CD14-positive monocyte (primary cell): ENCODE results near the gene CD6. TPM values are rescaled to one million over a fixed set of nuclear protein-coding genes. Genes with fewer than 3 reads are reported as not detected.

ENCODE experiments used
- DNase-seq, 3 donors: peaks; one replicate each; pipeline ENCODE4 v3.0.0-alpha.2; 2011 to 2022
- H2AFZ ChIP-seq: 2 replicates; pipeline ENCODE4 v1.6.0; 2012; ENCODE audit warnings: mild to moderate bottlenecking, low read depth, low read length, inconsistent platforms; ENCODE audit not compliant: insufficient read depth, poor library complexity, severe bottlenecking
- H3K27ac ChIP-seq, 2 donors: 1 replicate in 1 of 2; 2 replicates in 1 of 2; pipeline ENCODE4 v1.5.1; 2012 to 2013; ENCODE audit warnings: low read length in 2 of 2, control low read depth in 1 of 2, inconsistent platforms in 1 of 2, low read depth in 1 of 2, mild to moderate bottlenecking in 1 of 2
- H3K27me3 ChIP-seq, 2 donors: one replicate each; pipeline versions ENCODE4 v1.6.0 to v1.6.1; 2011 to 2013; ENCODE audit warnings: low read length in 2 of 2; ENCODE audit not compliant: control insufficient read depth in 2 of 2, insufficient read depth in 2 of 2
- H3K36me3 ChIP-seq, 2 donors: replicated peaks in 1 of 2; 1 replicate in 1 of 2; 2 replicates in 1 of 2; pipeline versions ENCODE4 v1.5.1 to v1.6.1; 2012 to 2013; ENCODE audit warnings: low read length in 2 of 2, control low read depth in 1 of 2, inconsistent platforms in 1 of 2, mild to moderate bottlenecking in 1 of 2; ENCODE audit not compliant: insufficient read depth in 2 of 2, control insufficient read depth in 1 of 2
- H3K4me1 ChIP-seq, 2 donors: 1 replicate in 1 of 2; 2 replicates in 1 of 2; pipeline versions ENCODE4 v1.5.1 to v1.6.1; 2012 to 2013; ENCODE audit warnings: low read length in 2 of 2, control low read depth in 1 of 2, inconsistent platforms in 1 of 2, mild to moderate bottlenecking in 1 of 2, moderate library complexity in 1 of 2; ENCODE audit not compliant: insufficient read depth in 2 of 2, control insufficient read depth in 1 of 2
- H3K4me2 ChIP-seq: replicated peaks from 2 replicates; pipeline ENCODE3; 2012; ENCODE audit warnings: low read length, moderate library complexity, mild to moderate bottlenecking; ENCODE audit not compliant: poor library complexity, severe bottlenecking; ENCODE audit errors: extremely low read depth
- H3K4me3 ChIP-seq, 3 experiments: fragments of 200-600 bp in 1 of 3; sonication (generic) in 1 of 3; replicated peaks in 1 of 3; 1 replicate in 2 of 3; 2 replicates in 1 of 3; pipeline ENCODE4 v1.5.1; 2011 to 2013; ENCODE audit warnings: low read length in 3 of 3, mild to moderate bottlenecking in 3 of 3, control low read depth in 2 of 3, low read depth in 2 of 3, inconsistent platforms in 1 of 3, moderate library complexity in 1 of 3
- H3K79me2 ChIP-seq: 2 replicates; pipeline ENCODE4 v1.6.0; 2012; ENCODE audit warnings: mild to moderate bottlenecking, control low read depth, inconsistent platforms, low read length, moderate library complexity; ENCODE audit not compliant: insufficient read depth
- H3K9ac ChIP-seq: 2 replicates; pipeline ENCODE4 v1.6.0; 2017; ENCODE audit warnings: low read length, mild to moderate bottlenecking; ENCODE audit not compliant: insufficient read depth, poor library complexity, severe bottlenecking
- H3K9me3 ChIP-seq, 2 donors: replicated peaks in 1 of 2; 1 replicate in 1 of 2; 2 replicates in 1 of 2; pipeline versions ENCODE4 v1.5.1 to v1.6.1; 2012 to 2013; ENCODE audit warnings: low read length in 2 of 2, control low read depth in 1 of 2; ENCODE audit not compliant: control insufficient read depth in 1 of 2, insufficient read depth in 1 of 2
- H4K20me1 ChIP-seq: 2 replicates; pipeline ENCODE4 v1.6.0; 2012; ENCODE audit warnings: mild to moderate bottlenecking, low read length, control low read depth, moderate library complexity; ENCODE audit not compliant: insufficient read depth
- H3K27ac Mint-ChIP-seq, 7 donors: one replicate each; pipeline ENCODE4 v1.8.0; 2020; ENCODE audit warnings: mild to moderate bottlenecking in 7 of 7, mixed read lengths in 7 of 7, moderate library complexity in 6 of 7, inconsistent platforms in 2 of 7
- H3K27me3 Mint-ChIP-seq, 3 donors: one replicate each; pipeline ENCODE4 v1.8.0; 2021 to 2022; ENCODE audit warnings: low read depth in 3 of 3, mild to moderate bottlenecking in 3 of 3, mixed read lengths in 3 of 3, moderate library complexity in 3 of 3, inconsistent platforms in 1 of 3
- H3K36me3 Mint-ChIP-seq, 2 donors: one replicate each; pipeline ENCODE4 v1.8.0; 2020; ENCODE audit warnings: mixed read lengths in 2 of 2, inconsistent platforms in 1 of 2, mild to moderate bottlenecking in 1 of 2
- H3K4me1 Mint-ChIP-seq: one replicate; pipeline ENCODE4 v1.8.0; 2020; ENCODE audit warnings: mild to moderate bottlenecking, mixed read lengths
- H3K4me3 Mint-ChIP-seq, 2 donors: one replicate each; pipeline ENCODE4 v1.8.0; 2020; ENCODE audit warnings: mild to moderate bottlenecking in 2 of 2, mixed read lengths in 2 of 2, moderate library complexity in 1 of 2
- H3K9me3 Mint-ChIP-seq, 7 donors: one replicate each; pipeline ENCODE4 v1.8.0; 2020 to 2022; ENCODE audit warnings: mixed read lengths in 7 of 7, mild to moderate bottlenecking in 6 of 7, moderate library complexity in 6 of 7, inconsistent platforms in 2 of 7
- WGBS: methylation state at CpG from one replicate; pipeline ENCODE4 v1.1.5; 2013; ENCODE audit warnings: missing lambda C conversion rate; ENCODE audit not compliant: insufficient coverage; 5-methylcytosine and 5-hydroxymethylcytosine counted together
- intact Hi-C, 2 donors: fragments of 100-400 bp; cut with micrococcal nuclease; formaldehyde crosslinking; loops; one replicate each; pipeline versions ENCODE4 v1.15.0 to v1.15.1; 2023
- polyA plus RNA-seq, 3 donors: library from polyadenylated mRNA; depleted of rRNA in 1 of 3; unstranded in 2 of 3; stranded (reverse) in 1 of 3; fragments of 300-500 nt in 2 of 3; fragments of >200 nt in 1 of 3; fragmentation: Illumina TruSeq in 2 of 3; gene quantifications; 1 replicate in 2 of 3; 2 replicates in 1 of 3; pipeline ENCODE4 v1.2.3, GENCODE V29; 2012 to 2021
- TF ChIP-seq, protein P1 (sequence below): fragments of 200-600 bp; IDR thresholded peaks from one replicate; pipeline ENCODE4 v1.8.0; 2022; ENCODE audit warnings: antibody characterized with exemption, mild to moderate bottlenecking

CD6 gene
- polyA plus RNA-seq, 3 donors, result 0.09 to 0.39 (median 0.39) TPM

DNA sequence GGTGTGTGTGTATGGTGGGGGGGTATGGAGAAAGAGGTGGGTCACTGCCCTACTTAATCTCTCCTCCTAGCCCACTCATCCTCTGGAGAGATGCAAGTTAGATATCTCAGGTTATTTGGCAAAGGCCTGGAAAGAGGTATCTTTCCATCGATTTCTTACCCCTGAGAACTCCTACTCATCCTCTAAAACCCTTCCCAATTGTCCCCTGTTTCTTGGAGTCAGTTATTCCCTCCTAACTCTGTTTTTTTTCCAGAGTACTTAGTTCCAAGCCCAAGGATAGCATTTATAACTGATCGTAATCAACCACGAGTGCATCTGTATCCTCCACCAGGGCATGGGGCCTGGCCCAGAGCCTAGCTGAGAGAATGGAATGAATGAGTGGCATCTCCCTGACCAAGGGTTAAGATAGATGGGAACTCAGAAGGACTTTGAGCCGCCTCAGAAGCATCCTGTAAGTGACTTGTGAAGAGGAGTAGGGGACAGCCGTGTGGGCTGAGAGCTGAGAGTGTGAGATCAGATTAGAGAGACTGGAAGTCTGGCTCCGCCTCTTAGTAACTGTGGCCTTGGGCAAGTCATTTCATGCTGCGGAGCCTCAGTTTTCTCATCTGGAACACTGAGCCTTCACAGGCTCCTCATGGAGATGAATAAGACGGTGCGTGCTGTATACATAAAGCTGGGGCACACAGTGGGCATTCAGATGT is 16.2 kb downstream of the CD6 start:
- H3K27ac Mint-ChIP-seq, result no peak overlapping the region
- intact Hi-C loops, result no loop called here
- no peaks in the 10 kb centered on the region for H3K9me3 ChIP-seq
- peaks cover 0 to 1% (median 0%) of the 10 kb centered on the region in 7 donors for H3K9me3 Mint-ChIP-seq
- H3K4me2 ChIP-seq, result no peak overlapping the region
- no peaks in the 10 kb centered on the region for H3K36me3 ChIP-seq
- TF ChIP-seq, protein P1, sequence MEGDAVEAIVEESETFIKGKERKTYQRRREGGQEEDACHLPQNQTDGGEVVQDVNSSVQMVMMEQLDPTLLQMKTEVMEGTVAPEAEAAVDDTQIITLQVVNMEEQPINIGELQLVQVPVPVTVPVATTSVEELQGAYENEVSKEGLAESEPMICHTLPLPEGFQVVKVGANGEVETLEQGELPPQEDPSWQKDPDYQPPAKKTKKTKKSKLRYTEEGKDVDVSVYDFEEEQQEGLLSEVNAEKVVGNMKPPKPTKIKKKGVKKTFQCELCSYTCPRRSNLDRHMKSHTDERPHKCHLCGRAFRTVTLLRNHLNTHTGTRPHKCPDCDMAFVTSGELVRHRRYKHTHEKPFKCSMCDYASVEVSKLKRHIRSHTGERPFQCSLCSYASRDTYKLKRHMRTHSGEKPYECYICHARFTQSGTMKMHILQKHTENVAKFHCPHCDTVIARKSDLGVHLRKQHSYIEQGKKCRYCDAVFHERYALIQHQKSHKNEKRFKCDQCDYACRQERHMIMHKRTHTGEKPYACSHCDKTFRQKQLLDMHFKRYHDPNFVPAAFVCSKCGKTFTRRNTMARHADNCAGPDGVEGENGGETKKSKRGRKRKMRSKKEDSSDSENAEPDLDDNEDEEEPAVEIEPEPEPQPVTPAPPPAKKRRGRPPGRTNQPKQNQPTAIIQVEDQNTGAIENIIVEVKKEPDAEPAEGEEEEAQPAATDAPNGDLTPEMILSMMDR, result no peak
- 98% methylated on average over 7 of the region's 9 CpGs for WGBS
- H3K4me3 Mint-ChIP-seq, result no peak overlapping the region
- peaks cover 7 to 13% of the 10 kb centered on the region in 2 donors for H3K4me1 ChIP-seq
- H3K27ac ChIP-seq, result no peak overlapping the region
- H3K79me2 ChIP-seq, result no peaks in the 10 kb centered on the region
- peaks cover 21% of the 10 kb centered on the region for H3K4me1 Mint-ChIP-seq
- H3K9ac ChIP-seq, result no peak overlapping the region
- H3K27me3 ChIP-seq, result peaks cover 0 to 2% of the 10 kb centered on the region in 2 donors
- H2AFZ ChIP-seq, result no peak overlapping the region
- peaks cover 5 to 27% (median 11%) of the 10 kb centered on the region in 3 donors for H3K27me3 Mint-ChIP-seq
- H3K36me3 Mint-ChIP-seq, result peaks cover 0 to 3% of the 10 kb centered on the region in 2 donors
- no peaks in the 10 kb centered on the region for H4K20me1 ChIP-seq
- no peak overlapping the region for H3K4me3 ChIP-seq
- no peak for DNase-seq

DNA sequence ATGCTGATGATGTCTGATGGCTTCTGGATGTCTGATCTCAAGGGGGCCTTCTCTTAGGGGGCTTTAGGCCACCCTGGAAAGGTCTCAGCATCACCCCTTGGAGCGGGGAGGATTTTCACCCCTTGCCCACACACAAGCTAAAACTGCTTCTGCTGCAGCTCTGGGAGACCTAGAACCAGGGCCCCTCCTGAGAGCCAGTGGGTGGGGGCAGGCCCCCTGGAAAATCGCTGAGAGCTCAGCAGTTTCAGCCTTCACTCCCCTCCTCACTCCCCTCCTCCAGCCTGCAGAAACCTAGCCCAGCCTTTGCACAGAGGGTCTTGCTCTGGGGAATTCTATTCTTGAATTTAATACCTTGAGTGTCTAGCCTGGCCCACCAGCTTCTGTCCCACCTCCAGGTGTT is 17.2 kb downstream of the CD6 start:
- Histone ChIP-seq H3K4me1 (peaks cover 7 to 13% of the 10 kb centered on the region in 2 donors), H3K4me2 (no peak overlapping the region), H3K27me3 (peaks cover 3 to 4% of the 10 kb centered on the region in 2 donors), H3K9me3 (no peaks in the 10 kb centered on the region), H3K79me2 (no peaks in the 10 kb centered on the region), H4K20me1 (no peaks in the 10 kb centered on the region), H3K4me3 (no peak overlapping the region), H3K36me3 (no peaks in the 10 kb centered on the region), H3K27ac (no peak overlapping the region), H3K9ac (no peak overlapping the region), H2AFZ (no peak overlapping the region)
- H3K27ac Mint-ChIP-seq, result no peak overlapping the region
- WGBS, result 100% methylated on average over 1 of the region's 2 CpGs
- H3K4me3 Mint-ChIP-seq, result no peak overlapping the region
- intact Hi-C loops, result no loop called here
- peaks cover 0 to 1% (median 0%) of the 10 kb centered on the region in 7 donors for H3K9me3 Mint-ChIP-seq
- DNase-seq, result no peak
- TF ChIP-seq, protein P1, result no peak
- H3K4me1 Mint-ChIP-seq, result peaks cover 21% of the 10 kb centered on the region
- H3K36me3 Mint-ChIP-seq, result peaks cover 0 to 3% of the 10 kb centered on the region in 2 donors
- H3K27me3 Mint-ChIP-seq, result peaks cover 10 to 35% (median 13%) of the 10 kb centered on the region in 3 donors
